GM12878 (cell line): Measurements from ENCODE around the gene PLD4. TPM values are rescaled to one million over a fixed set of nuclear protein-coding genes. Genes with fewer than 3 reads are reported as not detected.
"Not testable (repeated sequence)": the region's sequence is repeated elsewhere in the genome, so short reads cannot be mapped to it uniquely, and the experiment has no call there.

Source experiments
- ATAC-seq: fragments of 200-7000 bp; cut with Tn5 transposase; 3 replicates; pipeline ENCODE4 v1.9.1; 2020; ENCODE audit warnings: mild to moderate bottlenecking, moderate library complexity
- BruUV-seq: library from RNA; stranded (reverse); fragments of 400-500 nt; replicated peaks from 2 replicates; lab custom pipeline; 2021; lab: Mats Ljungman, UMichigan
- CTCF ChIA-PET: fragments of 300-600 bp; sonication (Branson Sonifier 250); formaldehyde crosslinking; extraction: SDS; loops from one replicate; lab custom pipeline; 2021; ENCODE audit warnings: inconsistent platforms; lab: Yijun Ruan, JAX
- POLR2A ChIA-PET: fragments of 350-600 bp; formaldehyde crosslinking; extraction: SDS; loops from one replicate; lab custom pipeline; 2021; ENCODE audit warnings: inconsistent platforms; lab: Charles Lee
- RAD21 ChIA-PET: fragments of 300-600 bp; sonication (Branson Sonifier 250); formaldehyde crosslinking; loops from one replicate; lab custom pipeline; 2023; ENCODE audit warnings: antibody characterized with exemption; ENCODE audit not compliant: unreplicated experiment; lab: Charles Lee
- SMC1A ChIA-PET: fragments of 300-600 bp; sonication (Branson Sonifier 250); formaldehyde crosslinking; loops from one replicate; lab custom pipeline; 2023; ENCODE audit not compliant: unreplicated experiment, uncharacterized antibody; lab: Charles Lee
- DNase-seq: peaks from one replicate; pipeline ENCODE4 v3.0.0-alpha.2; 2011; ENCODE audit warnings: low read depth, low spot score
- FAIRE-seq: peaks from 3 replicates; lab custom pipeline; 2011; peaks lifted over from hg19 to GRCh38; lab: Jason Lieb, UNC
- H2AFZ ChIP-seq: 2 replicates; pipeline ENCODE4 v1.6.0; 2011; ENCODE audit warnings: low read depth, low read length, control low read depth; ENCODE audit not compliant: control insufficient read depth
- H3K27ac ChIP-seq: 2 replicates; pipeline ENCODE4 v1.5.1; 2011; ENCODE audit warnings: control low read depth; ENCODE audit not compliant: control insufficient read depth, insufficient read depth
- H3K27me3 ChIP-seq, 2 experiments: replicated peaks in 1 of 2; 2 replicates each; pipeline versions ENCODE4 v1.6.0 to v1.6.1; 2011; ENCODE audit warnings: low read length in 1 of 2; ENCODE audit not compliant: control insufficient read depth in 2 of 2, insufficient read depth in 2 of 2
- H3K36me3 ChIP-seq, 2 experiments: 2 replicates each; pipeline ENCODE4 v1.5.1; 2011; ENCODE audit warnings: low read length in 1 of 2; ENCODE audit not compliant: control insufficient read depth in 2 of 2, insufficient read depth in 2 of 2
- H3K4me1 ChIP-seq: 2 replicates; pipeline ENCODE4 v1.6.1; 2011; ENCODE audit warnings: mild to moderate bottlenecking, low read length, moderate library complexity, mixed read lengths; ENCODE audit not compliant: control insufficient read depth, insufficient read depth
- H3K4me2 ChIP-seq: 2 replicates; pipeline ENCODE4 v1.6.0; 2011; ENCODE audit warnings: control low read depth; ENCODE audit not compliant: control insufficient read depth, insufficient read depth
- H3K4me3 ChIP-seq: fragments of 200-600 bp; sonication (generic); 2 replicates; pipeline ENCODE4 v1.5.1; 2016
- H3K79me2 ChIP-seq: 2 replicates; pipeline ENCODE4 v1.6.0; 2011; ENCODE audit warnings: low read length; ENCODE audit not compliant: control insufficient read depth, insufficient read depth
- H3K9ac ChIP-seq: 2 replicates; pipeline ENCODE4 v1.8.0; 2011; ENCODE audit warnings: low read length, control low read depth, mixed read lengths; ENCODE audit not compliant: control insufficient read depth, insufficient read depth
- H3K9me3 ChIP-seq: replicated peaks from 3 replicates; pipeline ENCODE4 v1.5.1; 2011; ENCODE audit warnings: mild to moderate bottlenecking, low read length; ENCODE audit not compliant: control insufficient read depth, insufficient read depth
- H4K20me1 ChIP-seq: 2 replicates; pipeline ENCODE4 v1.6.0; 2011; ENCODE audit not compliant: control insufficient read depth, insufficient read depth
- CHD4 ChIP-seq: fragments of 200-600 bp; sonication (generic); IDR thresholded peaks from 2 replicates; pipeline ENCODE4 v1.6.1; 2016; ENCODE audit warnings: mild to moderate bottlenecking
- SIX5 ChIP-seq: IDR thresholded peaks from 2 replicates; pipeline ENCODE4 v1.6.1; 2011; ENCODE audit warnings: mild to moderate bottlenecking, low read depth, low read length, moderate library complexity; ENCODE audit not compliant: severe bottlenecking
- WGBS: methylation state at CpG from one replicate; pipeline ENCODE4 v1.1.6; 2016; ENCODE audit warnings: low lambda C conversion rate; ENCODE audit not compliant: insufficient replicate concordance, insufficient coverage; ENCODE audit errors: missing lambda C conversion rate; 5-methylcytosine and 5-hydroxymethylcytosine counted together
- in situ Hi-C: fragments of 300-500 bp; cut with MboI; formaldehyde crosslinking; loops from 9 replicates; pipeline ENCODE4 v1.14.3; 2018; ENCODE audit warnings: mixed read lengths
- intact Hi-C: fragments of 100-400 bp; cut with micrococcal nuclease; formaldehyde crosslinking; loops from one replicate; pipeline ENCODE4 v1.14.2; 2022; ENCODE audit not compliant: unreplicated experiment
- polyA plus RNA-seq, 11 experiments: library from polyadenylated mRNA; depleted of rRNA in 4 of 11; unstranded in 6 of 11; stranded (reverse) in 5 of 11; fragments of >200 nt; fragmentation: Nextera tagmentation in 4 of 11; fragmentation: Illumina TruSeq in 1 of 11; extraction: Ambion mirVana in 4 of 11; extraction: Trizol in 1 of 11; gene quantifications; 1 replicate in 1 of 11; 2 replicates in 10 of 11; pipeline versions ENCODE4 v1.2.1 to v1.2.3, GENCODE V29; 2011 to 2016; ENCODE audit warnings: inconsistent platforms in 2 of 11, missing spikeins in 2 of 11, low read depth in 1 of 11
- total RNA-seq, 4 experiments: library from RNA; depleted of rRNA in 3 of 4; stranded (reverse); fragments of >200 nt in 3 of 4; fragmentation: Illumina TruSeq in 1 of 4; extraction: Trizol in 1 of 4; gene quantifications; 2 replicates each; pipeline versions ENCODE4 v1.2.1 to v1.2.3, GENCODE V29; 2013 to 2021

The PLD4 gene
- total and polyA plus RNA-seq, 10 of the 15 experiments (the other 5 are each of a cell fraction or from before 2014, with no cell fraction given) = 0.20 to 57.7 (median 9.9) TPM

DNA sequence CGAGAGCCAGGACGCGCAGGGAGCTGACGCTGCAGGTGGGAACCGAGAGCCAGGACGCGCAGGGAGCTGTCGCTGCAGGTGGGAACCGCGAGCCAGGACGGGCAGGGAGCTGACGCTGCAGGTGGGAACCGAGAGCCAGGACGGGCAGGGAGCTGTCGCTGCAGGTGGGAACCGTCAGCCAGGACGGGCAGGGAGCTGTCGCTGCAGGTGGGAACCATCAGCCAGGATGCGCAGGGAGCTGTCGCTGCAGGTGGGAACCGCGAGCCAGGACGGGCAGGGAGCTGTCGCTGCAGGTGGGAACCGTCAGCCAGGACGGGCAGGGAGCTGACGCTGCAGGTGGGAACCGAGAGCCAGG lies 19.1 kb upstream of the PLD4 start:
- H3K9ac ChIP-seq, CTCF ChIA-PET, H3K27ac ChIP-seq, DNase-seq, H3K79me2 ChIP-seq, BruUV-seq, H3K36me3 ChIP-seq, RAD21 ChIA-PET, H2AFZ ChIP-seq, ATAC-seq, SMC1A ChIA-PET, intact Hi-C loops, POLR2A ChIA-PET, H3K4me1 ChIP-seq, H3K4me3 ChIP-seq, H3K27me3 ChIP-seq, in situ Hi-C loops, H3K4me2 ChIP-seq, FAIRE-seq, H4K20me1 ChIP-seq: not testable (repeated sequence)
- H3K9me3 ChIP-seq = peaks cover 21% of the 10 kb centered on the region
- WGBS = 75% methylated on average over 21 of the region's 28 CpGs

DNA sequence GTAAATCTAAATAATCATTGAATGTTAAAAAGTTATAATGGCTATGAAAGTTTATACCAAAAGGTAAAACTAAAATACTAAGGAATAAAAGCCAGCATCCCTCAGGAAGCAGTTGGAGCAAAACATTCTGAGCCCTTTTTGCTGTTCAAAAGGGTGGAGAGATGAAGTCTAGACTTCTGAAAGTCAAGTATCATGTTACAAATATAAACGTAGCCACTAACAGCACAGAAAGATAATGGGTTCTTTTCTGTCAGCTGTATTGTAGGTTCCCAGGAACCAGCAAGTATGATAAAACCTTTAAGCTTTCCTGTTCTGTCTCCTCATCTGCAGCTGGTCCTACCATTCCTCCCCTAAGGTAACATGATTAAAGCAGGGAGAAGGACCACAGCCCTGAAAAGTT lies 16.4 kb upstream of the PLD4 start:
- no peak overlapping the region for H3K4me2 ChIP-seq
- H3K79me2 ChIP-seq = no peaks in the 10 kb centered on the region
- CTCF ChIA-PET = no interaction called here
- no peak for ATAC-seq
- SMC1A ChIA-PET = interaction anchor here (0.9 to 1.3 kb wide), 2 partner anchors 66 to 142 kb away, joined by 3 read pairs; no protein-coding TSS in a partner anchor
- no peak for DNase-seq
- peaks cover 23% of the 10 kb centered on the region for H3K9me3 ChIP-seq
- H3K9ac ChIP-seq = no peak overlapping the region
- no peaks in the 10 kb centered on the region for H4K20me1 ChIP-seq
- H2AFZ ChIP-seq = no peak overlapping the region
- no peak overlapping the region for H3K27ac ChIP-seq
- WGBS = 0% methylated on average over 1 of the region's 1 CpG
- no peak for FAIRE-seq
- POLR2A ChIA-PET = no interaction called here
- H3K27me3 ChIP-seq = peaks cover 0 to 3% of the 10 kb centered on the region in 2 experiments; a peak in 2 of 4 replicates
- intact Hi-C loops = no loop called here
- H3K4me3 ChIP-seq = no peak overlapping the region
- no TSS peak for BruUV-seq
- RAD21 ChIA-PET = no interaction called here
- H3K36me3 ChIP-seq = no peaks in the 10 kb centered on the region
- peaks cover 6% of the 10 kb centered on the region; the same call in 1 of the 2 replicates for H3K4me1 ChIP-seq
- no peak for TF ChIP-seq SIX5
- TF ChIP-seq CHD4 = no peak
- in situ Hi-C loops = no loop called here
